Ectodermal cell (in vitro differentiated cells): ENCODE results near the gene SLC2A5.
"Not testable (repeated sequence)": the region's sequence is repeated elsewhere in the genome, so short reads cannot be mapped to it uniquely, and the experiment has no call there.

ENCODE experiments used
- H3K27ac ChIP-seq: 2 replicates; pipeline ENCODE4 v1.7.0; 2013; ENCODE audit warnings: mild to moderate bottlenecking, low read depth, low read length; ENCODE audit not compliant: insufficient read depth, poor library complexity, severe bottlenecking
- H3K27me3 ChIP-seq: 2 replicates; pipeline ENCODE4 v1.7.0; 2013; ENCODE audit warnings: mild to moderate bottlenecking, low read length; ENCODE audit not compliant: insufficient read depth, control insufficient read depth, poor library complexity, severe bottlenecking
- H3K36me3 ChIP-seq: one replicate; pipeline ENCODE4 v1.7.0; 2013; ENCODE audit warnings: low read length; ENCODE audit not compliant: control insufficient read depth, insufficient read depth
- H3K4me1 ChIP-seq: one replicate; pipeline ENCODE4 v1.7.0; 2013; ENCODE audit warnings: low read length; ENCODE audit not compliant: control insufficient read depth, insufficient read depth
- H3K4me3 ChIP-seq: 2 replicates; pipeline ENCODE4 v1.7.0; 2013; ENCODE audit warnings: low read depth, low read length, control low read depth; ENCODE audit not compliant: insufficient read depth
- H3K9me3 ChIP-seq: 2 replicates; pipeline ENCODE4 v1.7.0; 2013; ENCODE audit warnings: mild to moderate bottlenecking, low read length, moderate library complexity; ENCODE audit not compliant: control insufficient read depth
- WGBS, 2 experiments: methylation state at CpG; one replicate each; pipeline ENCODE4 v1.1.7; 2013; ENCODE audit warnings: missing lambda C conversion rate in 2 of 2; 5-methylcytosine and 5-hydroxymethylcytosine counted together

SLC2A5 gene

DNA sequence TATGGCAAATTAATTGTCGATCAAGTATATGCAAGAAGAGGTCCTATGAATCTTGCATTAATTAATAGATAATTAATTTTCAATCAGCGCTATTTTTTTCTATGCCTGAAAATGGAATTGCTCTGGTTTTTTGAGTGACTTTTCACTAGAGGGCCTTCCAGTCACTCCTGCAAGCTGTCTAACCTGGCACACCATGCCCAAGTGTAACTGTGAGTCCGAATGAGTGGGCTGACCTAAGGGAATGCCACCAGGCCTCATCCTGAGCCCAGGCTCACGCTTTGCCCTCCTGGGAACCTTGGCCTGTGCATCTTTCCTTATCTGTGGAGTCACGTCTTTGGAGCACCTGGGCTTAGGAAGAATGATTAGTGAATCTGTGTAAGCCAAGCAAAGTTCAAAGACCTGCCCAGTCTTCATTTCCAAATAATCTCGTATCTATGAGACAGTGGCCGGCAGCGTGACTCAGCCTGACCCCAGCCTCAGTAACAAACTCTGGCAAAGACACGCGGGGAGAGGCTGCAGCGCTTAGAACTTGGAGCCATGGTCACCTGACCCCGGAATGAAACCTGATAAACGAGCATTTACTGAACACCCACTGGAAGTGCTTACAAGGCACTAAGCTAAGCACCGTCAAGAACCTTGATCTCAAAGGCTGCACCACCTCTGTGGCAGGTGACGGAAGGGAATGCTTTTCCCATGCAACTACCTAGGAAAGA, 47.3 kb downstream of the SLC2A5 start:
- WGBS, 2 experiments, result 86 to 92% methylated on average over 10 to 13 of the region's 15 CpGs
- not testable (repeated sequence) for H3K27ac ChIP-seq, H3K36me3 ChIP-seq

DNA sequence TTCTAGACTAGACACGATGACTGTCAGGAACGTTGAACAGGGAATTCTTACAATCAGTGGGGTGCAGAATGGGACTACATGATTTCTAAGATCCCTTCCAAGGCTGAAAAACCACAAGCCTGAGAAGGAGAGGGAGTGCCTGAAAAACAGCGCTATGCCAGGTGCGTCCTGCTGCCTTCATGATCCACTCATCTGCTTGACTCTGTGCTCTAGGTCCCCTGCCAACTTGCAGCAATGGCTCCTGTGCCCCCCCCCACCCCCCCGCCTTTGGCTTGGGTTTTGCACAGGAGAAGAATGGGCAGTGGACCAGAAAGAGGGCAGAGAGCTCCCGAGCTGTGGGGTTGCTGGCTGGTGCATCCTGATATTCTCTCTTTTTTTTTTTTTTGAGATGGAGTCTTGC, 49.1 kb downstream of the SLC2A5 start:
- no peak overlapping the region for H3K4me3 ChIP-seq
- WGBS, 2 experiments, result 91 to 93% methylated on average over 5 to 6 of the region's 6 CpGs
- H3K9me3 ChIP-seq, result no peaks in the 10 kb centered on the region
- no peaks in the 10 kb centered on the region for H3K27me3 ChIP-seq
- no peak overlapping the region for H3K27ac ChIP-seq
- H3K36me3 ChIP-seq, result no peaks in the 10 kb centered on the region
- H3K4me1 ChIP-seq, result no peaks in the 10 kb centered on the region

More for the DNA sequence above, 47.3 kb downstream of the SLC2A5 start:
- H3K4me3 ChIP-seq, H3K9me3 ChIP-seq, H3K4me1 ChIP-seq, H3K27me3 ChIP-seq: not testable (repeated sequence)

DNA sequence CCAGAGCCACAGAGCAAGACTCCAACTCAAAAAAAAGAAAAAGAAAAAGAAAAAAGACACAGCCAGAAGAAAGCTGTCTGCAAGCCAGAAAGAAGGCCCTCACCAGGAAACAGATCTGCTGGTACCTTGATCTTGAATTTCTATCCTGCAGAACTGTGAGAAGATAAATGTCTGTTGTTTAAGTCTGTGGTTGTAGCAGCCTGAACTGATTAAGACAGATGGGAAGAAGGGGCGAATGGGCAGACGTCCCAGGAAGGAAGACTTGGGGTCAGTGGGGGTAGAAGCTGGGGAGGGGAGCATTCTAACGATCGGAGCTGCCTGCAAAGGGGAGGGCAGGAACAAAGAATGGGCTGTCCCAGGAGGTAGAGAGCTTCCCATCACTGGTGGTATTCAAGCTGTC, 49.5 kb downstream of the SLC2A5 start:
- Histone ChIP-seq H3K27me3 (no peaks in the 10 kb centered on the region), H3K9me3 (no peaks in the 10 kb centered on the region), H3K27ac (no peak overlapping the region), H3K4me3 (no peak overlapping the region), H3K4me1 (no peaks in the 10 kb centered on the region), H3K36me3 (no peaks in the 10 kb centered on the region)
- WGBS, 2 experiments, result 87% methylated on average over 4 of the region's 4 CpGs

DNA sequence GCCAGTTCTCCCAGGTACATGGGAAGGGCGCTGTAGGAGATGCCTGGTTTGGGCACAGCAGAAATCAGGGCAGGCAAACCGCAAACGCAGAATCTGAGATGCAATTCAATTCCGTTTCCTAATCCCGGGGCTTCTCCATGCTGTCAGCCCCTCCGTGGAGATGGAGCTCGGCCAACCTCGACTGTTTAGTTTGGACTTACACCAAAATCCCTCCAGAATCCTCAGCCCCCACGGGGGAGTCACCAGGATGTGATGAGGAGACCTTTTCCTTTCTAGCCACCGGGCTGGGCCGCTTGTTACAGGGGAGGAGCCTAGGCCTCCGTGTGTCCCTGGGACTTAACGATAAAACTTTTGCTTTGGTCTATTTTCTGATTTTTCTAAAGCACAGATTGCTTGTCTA, 51.1 kb downstream of the SLC2A5 start:
- Histone ChIP-seq H3K36me3 (no peaks in the 10 kb centered on the region), H3K27ac (no peak overlapping the region), H3K27me3 (no peaks in the 10 kb centered on the region), H3K4me1 (no peaks in the 10 kb centered on the region), H3K4me3 (no peak overlapping the region), H3K9me3 (no peaks in the 10 kb centered on the region)
- 90 to 91% methylated on average over 13 of the region's 13 CpGs for WGBS, 2 experiments

DNA sequence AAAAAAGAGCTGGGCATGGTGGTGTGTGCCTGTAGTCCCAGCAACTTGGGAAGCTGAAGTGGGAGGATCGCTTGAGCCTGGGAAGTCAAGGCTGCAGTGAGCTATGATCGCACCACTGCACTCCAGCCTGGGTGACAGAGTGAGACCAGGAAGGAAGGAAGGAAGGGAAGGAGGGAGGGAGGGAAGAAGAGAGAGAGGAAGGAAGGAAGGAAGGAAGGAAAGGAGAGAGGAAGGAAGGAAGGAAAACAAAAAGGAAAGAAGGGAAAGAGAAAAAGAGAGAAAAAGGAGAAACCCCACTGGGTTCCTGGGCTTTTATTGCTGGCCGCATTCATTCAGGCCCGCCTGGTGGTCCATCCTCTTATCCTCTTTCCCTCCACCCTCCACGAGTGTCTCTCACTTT, 53.0 kb downstream of the SLC2A5 start:
- WGBS, 2 experiments, result 76 to 78% methylated on average over 5 of the region's 5 CpGs
- Histone ChIP-seq H3K36me3 (no peaks in the 10 kb centered on the region), H3K27me3 (no peaks in the 10 kb centered on the region), H3K9me3 (no peaks in the 10 kb centered on the region), H3K4me1 (no peaks in the 10 kb centered on the region), H3K27ac (no peak overlapping the region), H3K4me3 (no peak overlapping the region)

DNA sequence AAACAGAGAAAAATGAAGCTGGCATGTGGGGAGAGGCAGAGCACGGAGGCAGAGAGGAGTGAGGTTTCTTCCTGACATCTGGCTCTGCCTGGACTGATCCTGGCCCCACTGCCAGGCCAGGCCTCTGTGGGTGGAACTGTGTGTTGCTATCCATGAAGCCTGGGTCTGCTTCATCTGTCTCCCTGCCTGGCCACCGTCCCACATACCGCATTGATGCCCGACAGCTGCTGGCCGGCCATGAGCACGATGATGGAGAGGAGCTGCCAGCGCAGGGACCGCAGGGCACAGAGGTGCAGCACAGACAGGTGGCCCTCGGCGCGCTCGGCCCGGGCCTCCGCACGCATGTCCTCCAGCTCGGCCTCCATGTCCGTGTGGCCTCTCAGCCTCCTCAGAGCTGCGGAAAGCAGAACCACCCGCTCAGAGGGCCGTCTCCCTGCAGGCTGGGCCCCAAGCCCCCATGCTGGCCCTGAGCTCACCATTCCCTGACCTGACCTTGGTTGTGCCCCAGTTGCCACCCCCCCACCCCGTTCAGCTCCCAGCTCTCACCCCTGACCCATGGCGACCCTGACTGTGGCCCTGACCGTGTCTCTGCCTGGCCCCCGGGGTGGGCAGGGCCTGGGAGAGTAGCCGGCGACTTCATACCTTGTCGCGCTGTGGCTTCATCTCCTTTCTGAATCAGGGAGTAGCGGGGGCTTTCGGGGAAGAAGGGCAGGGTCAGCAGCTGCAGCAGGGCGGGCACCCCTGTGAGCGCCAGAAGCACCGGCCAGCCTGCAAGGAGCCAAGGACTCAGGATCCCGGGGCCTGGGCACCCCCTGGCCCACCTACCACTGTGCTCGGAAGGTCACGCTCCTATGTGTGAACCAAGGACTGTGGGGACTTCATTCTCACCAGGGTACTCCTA, 54.7 kb downstream of the SLC2A5 start:
- 94% methylated on average over 36 of the region's 36 CpGs for WGBS, 2 experiments
- H3K4me3 ChIP-seq, result no peak overlapping the region
- H3K27me3 ChIP-seq, result no peaks in the 10 kb centered on the region
- no peaks in the 10 kb centered on the region for H3K36me3 ChIP-seq
- no peaks in the 10 kb centered on the region for H3K4me1 ChIP-seq
- no peaks in the 10 kb centered on the region for H3K9me3 ChIP-seq
- no peak overlapping the region for H3K27ac ChIP-seq

DNA sequence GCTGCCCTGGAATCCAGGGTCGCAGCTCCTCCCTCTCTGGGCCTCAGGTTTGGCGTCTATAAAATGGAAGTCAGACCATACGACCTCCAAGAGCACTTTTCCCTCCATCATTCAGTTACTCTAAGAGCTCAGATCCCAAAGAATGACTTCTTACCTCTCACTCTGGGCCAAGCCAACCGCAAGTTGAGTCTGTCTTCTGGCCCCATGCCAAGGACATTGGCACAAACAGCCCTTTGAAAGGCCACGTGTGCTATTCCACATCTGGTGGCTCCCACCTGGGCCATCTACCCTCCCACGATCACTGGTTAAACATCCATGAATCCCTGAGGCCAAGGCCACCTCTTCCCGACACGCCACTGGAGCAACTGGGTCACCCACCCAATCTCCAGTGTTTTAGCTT, 55.6 kb downstream of the SLC2A5 start:
- Histone ChIP-seq H3K36me3 (no peaks in the 10 kb centered on the region), H3K27ac (no peak overlapping the region), H3K9me3 (no peaks in the 10 kb centered on the region), H3K4me1 (no peaks in the 10 kb centered on the region), H3K4me3 (no peak overlapping the region), H3K27me3 (no peaks in the 10 kb centered on the region)
- WGBS, 2 experiments, result 92 to 94% methylated on average over 8 of the region's 8 CpGs

DNA sequence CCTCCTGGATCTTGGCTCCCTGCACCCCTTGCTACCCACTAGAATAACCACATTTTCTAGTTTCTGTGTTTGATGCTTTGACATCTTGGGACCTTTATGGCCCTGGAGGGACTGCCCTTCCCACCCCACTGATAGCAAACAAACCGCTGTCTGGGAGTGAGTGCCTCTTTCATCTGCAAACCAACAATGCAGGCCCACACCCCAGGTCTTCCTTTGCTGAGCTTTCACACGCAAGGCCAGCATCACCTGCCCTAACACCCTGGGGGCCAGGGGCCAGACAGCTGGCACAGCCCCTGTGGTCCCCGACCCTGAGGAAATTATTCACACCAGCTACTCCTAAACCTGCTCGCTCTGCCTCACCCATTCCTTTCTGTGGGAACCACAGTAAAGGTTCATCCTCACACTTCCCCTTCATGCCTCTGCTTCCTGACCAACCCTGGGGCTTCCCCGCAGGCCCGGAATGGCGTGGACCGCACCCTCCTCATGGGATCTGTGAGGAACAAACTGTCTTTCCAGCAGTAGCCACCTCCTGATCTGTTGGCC, 58.6 kb downstream of the SLC2A5 start:
- Histone ChIP-seq H3K4me1 (no peaks in the 10 kb centered on the region), H3K9me3 (no peaks in the 10 kb centered on the region), H3K27ac (no peak overlapping the region), H3K27me3 (no peaks in the 10 kb centered on the region), H3K4me3 (no peak overlapping the region), H3K36me3 (no peaks in the 10 kb centered on the region)
- 85 to 88% methylated on average over 8 of the region's 8 CpGs for WGBS, 2 experiments

DNA sequence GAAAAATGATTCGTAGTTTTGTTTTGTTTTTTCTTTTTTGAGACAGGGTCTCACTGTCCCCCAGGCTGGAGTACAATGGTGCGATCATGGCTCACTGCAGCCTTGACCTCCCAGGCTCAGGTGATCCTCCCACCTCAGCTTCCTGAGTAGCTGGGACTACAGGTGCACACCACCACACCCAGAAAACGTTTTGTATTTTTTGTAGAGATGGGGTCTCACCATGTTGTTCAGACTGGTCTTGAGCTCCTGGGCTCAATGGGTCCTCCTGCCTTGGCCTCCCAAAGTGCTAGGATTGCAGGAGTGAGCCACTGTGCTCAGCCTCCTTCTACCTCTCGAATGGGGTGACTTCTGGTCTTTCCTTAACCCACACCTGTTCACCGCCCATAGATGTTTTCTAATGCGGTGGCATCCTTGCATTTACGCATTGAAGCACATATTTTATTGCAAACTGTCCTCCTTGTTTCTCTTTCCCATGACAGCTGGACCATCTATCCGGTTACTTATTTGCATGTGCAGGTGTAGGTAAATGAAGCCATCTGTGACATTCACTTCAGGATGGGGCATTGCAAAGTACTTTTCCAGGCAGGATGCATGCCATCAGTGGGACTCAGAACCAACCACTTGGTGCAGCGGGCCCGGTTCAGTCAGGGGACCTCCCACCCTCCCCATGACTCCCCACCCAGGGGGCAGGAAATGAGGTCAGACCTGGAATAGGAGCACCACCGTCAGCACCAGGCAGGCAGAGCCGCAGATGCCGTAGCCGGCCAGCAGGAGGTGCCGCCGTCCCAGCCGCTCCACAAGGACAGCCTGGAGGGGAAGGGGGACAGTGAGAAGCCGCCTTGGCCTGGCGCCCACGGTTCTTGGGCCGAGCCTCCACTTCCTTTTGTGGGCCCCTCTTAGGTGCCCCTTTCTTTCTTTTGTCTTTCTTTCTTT, 59.7 kb downstream of the SLC2A5 start:
- no peaks in the 10 kb centered on the region for H3K27me3 ChIP-seq
- 62 to 63% methylated on average over 21 of the region's 21 CpGs for WGBS, 2 experiments
- H3K4me3 ChIP-seq, result no peak overlapping the region
- no peak overlapping the region for H3K27ac ChIP-seq
- H3K4me1 ChIP-seq, result no peaks in the 10 kb centered on the region
- H3K9me3 ChIP-seq, result no peaks in the 10 kb centered on the region
- no peaks in the 10 kb centered on the region for H3K36me3 ChIP-seq
